Stimulated activated CD8-positive, alpha-beta memory T cell treated with anti-CD3 and anti-CD28 coated beads, Interleukin-4, amount 100 ng/mL, for 4 hours (primary cell): ENCODE data around the gene KCNK18.

Source experiments
- DNase-seq, 2 donors: peaks; one replicate each; pipeline ENCODE4 v3.0.0-alpha.2; 2020; ENCODE audit warnings: low read depth in 2 of 2, low spot score in 1 of 2

The KCNK18 gene

GRCh38 chr10:117197189-117197588, at the start of gene KCNK18:
Gene KCNK18 (plus strand): TSS chr10:117197489. CDS start chr10:117197489, 0 bp downstream.
- no peak for DNase-seq

- no peak for DNase-seq
Measured at GRCh38 chr10:117148284-117148683, 49.0 kb upstream of the KCNK18 start.

- no peak for DNase-seq
Measured at GRCh38 chr10:117152668-117153067, 44.6 kb upstream of the KCNK18 start.

GRCh38 chr10:117158297-117158696, 39.0 kb upstream of the KCNK18 start:
- DNase-seq: no peak

- DNase-seq: no peak
Measured at GRCh38 chr10:117159390-117159789, 37.9 kb upstream of the KCNK18 start.

GRCh38 chr10:117160567-117160966, 36.7 kb upstream of the KCNK18 start:
- no peak for DNase-seq

- no peak for DNase-seq
Measured at GRCh38 chr10:117161386-117162033, 35.8 kb upstream of the KCNK18 start.

- DNase-seq: no peak
Measured at GRCh38 chr10:117162093-117163060, 34.9 kb upstream of the KCNK18 start.

GRCh38 chr10:117163061-117163953, 34.0 kb upstream of the KCNK18 start:
- no peak for DNase-seq

- no peak for DNase-seq
Measured at GRCh38 chr10:117163954-117164548, 33.2 kb upstream of the KCNK18 start.

- DNase-seq: no peak
Measured at GRCh38 chr10:117164592-117165537, 32.4 kb upstream of the KCNK18 start.

GRCh38 chr10:117165538-117166417, 31.5 kb upstream of the KCNK18 start:
- DNase-seq: no peak

GRCh38 chr10:117166418-117167345, 30.6 kb upstream of the KCNK18 start:
- DNase-seq: no peak

GRCh38 chr10:117167346-117167788, 29.9 kb upstream of the KCNK18 start:
- no peak for DNase-seq

- DNase-seq: peak; percentile 16 to 29
Measured at GRCh38 chr10:117167789-117168674, 29.3 kb upstream of the KCNK18 start.

GRCh38 chr10:117168729-117169128, 28.6 kb upstream of the KCNK18 start:
- no peak for DNase-seq

GRCh38 chr10:117169480-117169879, 27.8 kb upstream of the KCNK18 start:
- no peak for DNase-seq
